Measurements from ENCODE around the gene JTB.

JTB gene

DNA sequence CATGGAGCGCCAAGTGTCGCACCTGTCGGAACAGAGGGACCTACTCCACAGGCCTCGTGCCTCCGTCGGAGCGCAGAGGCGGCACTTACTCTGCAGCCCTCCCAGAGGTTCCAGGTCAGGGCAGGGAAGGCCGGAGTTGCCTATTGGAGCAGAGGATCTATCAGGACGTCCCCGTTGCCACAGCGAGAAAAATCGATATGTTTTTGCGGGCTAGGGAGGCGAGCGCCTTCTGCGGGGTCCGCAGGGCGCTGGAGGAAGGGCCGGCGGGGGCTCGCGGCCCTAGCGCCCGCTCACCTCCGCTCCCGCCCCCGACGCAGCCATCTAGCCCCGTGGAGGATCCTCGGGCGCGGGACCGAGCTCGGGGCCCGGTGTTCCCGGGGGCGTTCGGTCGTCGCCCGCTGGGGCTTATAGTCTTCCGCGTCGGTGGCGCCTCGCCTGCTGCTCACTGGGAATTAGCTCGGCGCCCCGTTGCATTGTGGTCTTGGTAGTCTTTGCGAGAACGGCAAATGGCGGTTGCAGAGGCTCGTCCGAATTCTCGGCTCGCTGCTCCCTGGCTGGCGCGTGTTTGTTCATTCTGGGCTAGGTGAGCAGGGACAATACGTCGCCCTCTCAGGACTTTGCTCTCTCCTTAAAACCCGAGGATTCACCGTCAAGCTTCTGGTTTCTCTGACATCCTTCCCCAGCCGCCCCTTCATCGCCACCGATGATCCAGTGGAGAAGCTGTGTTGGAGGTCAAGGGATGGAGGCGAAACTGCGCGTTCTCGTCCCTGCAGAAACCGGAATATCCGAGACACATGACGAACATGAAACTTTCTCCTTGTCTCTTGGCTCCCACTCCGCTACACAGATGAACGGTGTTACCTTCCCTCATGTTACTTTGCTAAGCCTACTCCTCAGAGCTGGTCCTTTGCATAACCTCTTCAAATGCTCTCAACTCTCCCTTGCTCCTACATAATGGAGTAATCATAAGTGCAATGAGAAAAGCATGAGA lies at the start of gene JTB:
TSS of gene JTB (minus strand) at position 425 of the 991 bp plus-strand sequence. CDS start at position 3, 422 bp downstream.
- Histone ChIP-seq H3K27ac (ENCODE audit: low read length) (peak within 1 kb of the TSS; percentile 81), H3K4me2 (ENCODE audit: insufficient read depth, low read length) (peak within 1 kb of the TSS; percentile 88)

DNA sequence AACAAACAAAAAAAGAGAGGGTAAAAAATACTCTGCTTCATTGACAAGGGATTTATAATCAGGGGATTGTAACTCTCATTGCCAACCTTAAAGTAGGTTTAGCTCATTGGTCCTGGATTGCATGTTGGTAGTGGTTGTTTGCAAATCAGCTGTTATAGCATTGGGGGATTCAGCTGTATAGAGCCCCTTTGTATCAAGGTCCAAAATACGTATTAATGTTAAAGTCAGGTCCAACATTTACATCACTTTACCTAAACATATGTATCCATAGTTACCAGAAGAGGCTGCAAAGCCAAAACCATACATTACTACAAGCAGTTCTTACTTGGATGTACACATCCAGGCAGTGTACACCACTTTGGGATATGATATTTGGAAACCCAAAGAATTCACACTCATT lies 42.5 kb upstream of the JTB start:
- Histone ChIP-seq H3K9ac (ENCODE audit: low read depth, low read length) (no peak overlapping the region), H3K27ac (ENCODE audit: low read length) (no peak overlapping the region), H3K4me3 (ENCODE audit: low read depth in 1 of 2, low read length in 2 of 2) (no peak overlapping the region), H4K20me1 (ENCODE audit: insufficient read depth, low read length) (no peaks in the 10 kb centered on the region), H3K36me3 (ENCODE audit: insufficient read depth, low read length) (no peaks in the 10 kb centered on the region), H2AFZ (ENCODE audit: low read depth, low read length) (no peak overlapping the region), H3K9me3 (ENCODE audit: insufficient read depth, low read length, severe bottlenecking) (no peaks in the 10 kb centered on the region), H3K4me2 (ENCODE audit: insufficient read depth, low read length) (no peak overlapping the region), H3K27me3 (ENCODE audit: insufficient read depth, low read length, poor library complexity) (no peaks in the 10 kb centered on the region), H3K4me1 (ENCODE audit: insufficient read depth, low read length) (no peaks in the 10 kb centered on the region), H3K79me2 (ENCODE audit: insufficient read depth, low read length) (no peaks in the 10 kb centered on the region)
- no peak for DNase-seq
- no peak for TF ChIP-seq CTCF (IDR thresholded peaks at IDR 0.05; ENCODE audit: borderline replicate concordance, extremely low read depth, low read length, poor library complexity, severe bottlenecking)
- TF ChIP-seq EZH2 (IDR thresholded peaks at IDR 0.05; ENCODE audit: borderline replicate concordance, low read depth, low read length, severe bottlenecking), result no peak
- ATAC-seq (ENCODE audit: insufficient read depth, low read depth), result no peak

More for the DNA sequence above, at the start of gene JTB:
- Histone ChIP-seq H3K4me1 (ENCODE audit: insufficient read depth, low read length) (peaks cover 39% of the 10 kb centered on the region), H4K20me1 (ENCODE audit: insufficient read depth, low read length) (0 out of 2 replicates have a peak, but pooled peaks cover 3% of the 10 kb centered on the region), H3K9ac (ENCODE audit: low read depth, low read length) (peak within 1 kb of the TSS; percentile 84), H3K9me3 (ENCODE audit: insufficient read depth, low read length, severe bottlenecking) (no peaks in the 10 kb centered on the region), H2AFZ (ENCODE audit: low read depth, low read length) (peak within 1 kb of the TSS; percentile 96), H3K4me3 (ENCODE audit: low read depth in 1 of 2, low read length in 2 of 2) (peak within 1 kb of the TSS; percentile 53 to 86), H3K36me3 (ENCODE audit: insufficient read depth, low read length) (peaks cover 31% of the 10 kb centered on the region), H3K27me3 (ENCODE audit: insufficient read depth, low read length, poor library complexity) (no peaks in the 10 kb centered on the region), H3K79me2 (ENCODE audit: insufficient read depth, low read length) (peaks cover 29% of the 10 kb centered on the region)
- no peak for TF ChIP-seq EZH2 (IDR thresholded peaks at IDR 0.05; ENCODE audit: borderline replicate concordance, low read depth, low read length, severe bottlenecking)
- peak; percentile 13 for TF ChIP-seq CTCF (IDR thresholded peaks at IDR 0.05; ENCODE audit: borderline replicate concordance, extremely low read depth, low read length, poor library complexity, severe bottlenecking)
- ATAC-seq (ENCODE audit: insufficient read depth, low read depth) (peak; percentile 93), DNase-seq (peak; percentile 86)

DNA sequence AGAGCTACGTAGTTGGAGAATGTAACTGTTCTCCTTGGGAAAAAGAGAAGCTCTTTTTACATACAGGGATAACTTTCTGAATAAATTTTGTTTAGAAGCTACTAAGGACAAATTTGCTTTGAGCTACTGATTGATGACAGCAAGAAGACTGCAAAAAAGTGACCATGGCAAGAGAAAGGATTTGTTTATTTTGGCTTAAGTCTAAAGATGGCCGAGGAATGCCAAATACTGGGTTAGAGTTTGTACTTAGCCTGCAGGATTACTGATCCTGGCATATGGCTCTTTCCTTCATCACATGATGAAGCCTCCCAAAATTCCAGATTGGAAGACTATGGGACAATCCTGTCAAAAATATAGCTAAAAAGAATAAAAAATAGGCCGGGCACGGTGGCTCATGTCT lies 41.8 kb upstream of the JTB start:
- H3K27ac ChIP-seq (ENCODE audit: low read length), result no peak overlapping the region
- H3K27me3 ChIP-seq (ENCODE audit: insufficient read depth, low read length, poor library complexity), result no peaks in the 10 kb centered on the region
- no peak for DNase-seq
- H2AFZ ChIP-seq (ENCODE audit: low read depth, low read length), result no peak overlapping the region
- H3K9me3 ChIP-seq (ENCODE audit: insufficient read depth, low read length, severe bottlenecking), result no peaks in the 10 kb centered on the region
- no peaks in the 10 kb centered on the region for H3K4me1 ChIP-seq (ENCODE audit: insufficient read depth, low read length)
- no peak for ATAC-seq (ENCODE audit: insufficient read depth, low read depth)
- no peak overlapping the region for H3K9ac ChIP-seq (ENCODE audit: low read depth, low read length)
- no peak for TF ChIP-seq CTCF (IDR thresholded peaks at IDR 0.05; ENCODE audit: borderline replicate concordance, extremely low read depth, low read length, poor library complexity, severe bottlenecking)
- TF ChIP-seq EZH2 (IDR thresholded peaks at IDR 0.05; ENCODE audit: borderline replicate concordance, low read depth, low read length, severe bottlenecking), result no peak
- no peak overlapping the region for H3K4me3 ChIP-seq (ENCODE audit: low read depth in 1 of 2, low read length in 2 of 2)
- no peaks in the 10 kb centered on the region for H3K36me3 ChIP-seq (ENCODE audit: insufficient read depth, low read length)
- H3K4me2 ChIP-seq (ENCODE audit: insufficient read depth, low read length), result no peak overlapping the region
- H4K20me1 ChIP-seq (ENCODE audit: insufficient read depth, low read length), result no peaks in the 10 kb centered on the region
- no peaks in the 10 kb centered on the region for H3K79me2 ChIP-seq (ENCODE audit: insufficient read depth, low read length)
